Measurements from ENCODE around the gene EXD2. TPM values are rescaled to one million over a fixed set of nuclear protein-coding genes. Genes with fewer than 3 reads are reported as not detected.

The EXD2 gene
- total and polyA plus RNA-seq, 10 of the 15 experiments (the other 5 are each of a cell fraction or from before 2014, with no cell fraction given): 1.0 to 12.4 (median 4.6) TPM

DNA sequence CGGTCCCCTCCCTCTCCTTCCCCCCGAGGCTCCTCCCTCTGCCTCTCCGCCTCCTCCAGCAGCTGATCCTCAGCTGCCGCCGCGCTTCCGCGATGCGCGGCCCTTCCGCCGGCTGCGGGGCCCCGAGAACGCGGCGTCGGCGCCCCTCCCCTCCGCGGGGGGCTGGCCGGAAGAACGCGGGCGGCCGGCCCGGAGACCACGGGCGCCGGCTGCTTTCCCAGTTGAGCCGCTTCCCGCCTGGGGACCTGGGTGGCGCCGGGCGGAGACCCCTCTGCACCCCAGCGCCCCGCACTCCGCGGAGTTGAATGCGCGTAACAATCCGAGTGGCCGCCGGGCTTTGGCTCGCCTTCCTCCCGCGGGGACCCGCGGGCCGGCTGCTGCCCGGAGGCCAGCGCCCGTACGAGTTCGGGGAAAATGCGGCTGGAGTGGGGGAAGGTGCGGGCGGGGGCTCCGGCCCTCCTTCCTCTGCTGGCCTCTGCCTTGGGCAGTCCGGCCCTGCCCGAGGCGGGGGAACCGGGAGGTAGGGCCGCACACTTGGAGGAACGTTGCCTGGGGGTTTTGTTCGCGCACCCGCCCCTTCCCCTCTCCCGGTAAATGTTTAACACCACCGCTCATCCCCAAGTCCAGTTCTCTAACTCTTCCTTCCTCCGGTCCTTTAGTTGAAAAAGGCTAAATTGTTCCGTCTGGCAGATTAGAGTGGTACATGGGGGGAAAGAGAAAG lies 38.0 kb upstream of the EXD2 start:
- Histone ChIP-seq H3K27me3 (replicated peaks in 1 of 2; ENCODE audit: control insufficient read depth in 2 of 2, insufficient read depth in 2 of 2, low read length in 1 of 2) (peaks cover 1 to 5% of the 10 kb centered on the region in 2 experiments; a peak in 1 of 4 replicates), H3K9ac (ENCODE audit: control insufficient read depth, insufficient read depth, low read length) (peak overlapping the region; percentile 74), H3K79me2 (ENCODE audit: control insufficient read depth, insufficient read depth, low read length) (peaks cover 39% of the 10 kb centered on the region), H4K20me1 (ENCODE audit: control insufficient read depth, insufficient read depth) (no peaks in the 10 kb centered on the region), H2AFZ (ENCODE audit: control insufficient read depth, low read depth, low read length) (peak overlapping the region; percentile 74), H3K4me1 (ENCODE audit: control insufficient read depth, insufficient read depth, low read length) (peaks cover 8% of the 10 kb centered on the region; the same call in 1 of the 2 replicates), H3K27ac (ENCODE audit: control insufficient read depth, insufficient read depth) (peak overlapping the region; percentile 48; the same call in 1 of the 2 replicates), H3K36me3 (ENCODE audit: control insufficient read depth in 2 of 2, insufficient read depth in 2 of 2, low read length in 1 of 2) (peaks cover 0 to 5% of the 10 kb centered on the region in 2 experiments; a peak in 1 of 4 replicates), H3K4me3 (peak overlapping the region; percentile 96), H3K4me2 (ENCODE audit: control insufficient read depth, insufficient read depth) (peak overlapping the region; percentile 66), H3K9me3 (replicated peaks; ENCODE audit: control insufficient read depth, insufficient read depth, low read length) (no peaks in the 10 kb centered on the region)
- ATAC-seq (peak; percentile 93), FAIRE-seq (no peak), DNase-seq (ENCODE audit: low read depth, low spot score) (peak; percentile 71)
- 3% methylated on average over 39 of the region's 72 CpGs for WGBS (ENCODE audit: insufficient coverage, insufficient replicate concordance, low lambda C conversion rate, missing lambda C conversion rate)
- in situ Hi-C loops (cut with MboI): no loop called here
- SMC1A ChIA-PET (ENCODE audit: uncharacterized antibody, unreplicated experiment): interaction anchor here (1.3 to 5.3 kb wide), 2 partner anchors 20 to 23 kb away, joined by 3 to 40 read pairs; no protein-coding TSS in a partner anchor
- POLR2A ChIA-PET: interaction anchor here (0.5 to 1.0 kb wide), 4 partner anchors 14 to 293 kb away, joined by 3 to 10 read pairs (median 4); partner anchors contain the start of gene EXD2
- CTCF ChIA-PET: interaction anchor here (0.8 to 1.4 kb wide), 2 partner anchors 23 to 306 kb away, joined by 3 to 8 read pairs; no protein-coding TSS in a partner anchor
- no TSS peak for BruUV-seq (replicated peaks)
- RAD21 ChIA-PET (ENCODE audit: unreplicated experiment): interaction anchor here (1.0 to 2.2 kb wide), 2 partner anchors 22 to 38 kb away, joined by 6 read pairs; partner anchors contain the start of gene EXD2
- intact Hi-C loops (cut with micrococcal nuclease; ENCODE audit: unreplicated experiment): loop anchor here (5.0 kb wide), 1 partner anchor 39 kb away; the partner anchor contains the start of gene EXD2
- TF ChIP-seq MXI1 (IDR thresholded peaks at IDR 0.05; ENCODE audit: low read depth, low read length): peak; percentile 55; the same call in 1 of the 2 replicates
- no peak for TF ChIP-seq PAX8 (IDR thresholded peaks at IDR 0.05)
- no peak for TF ChIP-seq ZBED1 (IDR thresholded peaks at IDR 0.05; ENCODE audit: borderline replicate concordance)
- no peak; the same call in 1 of the 2 replicates for TF ChIP-seq NR2F1 (conservative IDR thresholded peaks at IDR 0.05)
- TF ChIP-seq PKNOX1 (IDR thresholded peaks at IDR 0.05): no peak
- no peak for TF ChIP-seq ZNF687 (IDR thresholded peaks at IDR 0.05)
- peak; percentile 79; the same call in 1 of the 2 replicates for TF ChIP-seq RB1 (IDR thresholded peaks at IDR 0.05; ENCODE audit: borderline replicate concordance)
- no peak for TF ChIP-seq POU2F2 (IDR thresholded peaks at IDR 0.05; ENCODE audit: borderline replicate concordance, low read depth, low read length)
- TF ChIP-seq RELA (IDR thresholded peaks at IDR 0.05; ENCODE audit: borderline replicate concordance, partially characterized antibody): peak; percentile 20
- no peak for TF ChIP-seq CBFB (IDR thresholded peaks at IDR 0.05; ENCODE audit: low read depth)
- TF ChIP-seq ZNF274 (IDR thresholded peaks at IDR 0.05; ENCODE audit: insufficient read depth, insufficient read length): no peak
- no peak for TF ChIP-seq RCOR1 (conservative IDR thresholded peaks at IDR 0.05; ENCODE audit: low read depth, low read length)
- no peak for TF ChIP-seq ESRRA (IDR thresholded peaks at IDR 0.05; ENCODE audit: low read length)
- no peak for TF ChIP-seq JUNB (IDR thresholded peaks at IDR 0.05)
- TF ChIP-seq SUZ12 (IDR thresholded peaks at IDR 0.05; ENCODE audit: unreplicated experiment): no peak
- TF ChIP-seq SMC3 (IDR thresholded peaks at IDR 0.05; ENCODE audit: borderline replicate concordance, low read length): no peak
- no peak for TF ChIP-seq RBBP5 (conservative IDR thresholded peaks at IDR 0.05)
